GM18870 (cell line): ENCODE data around the gene SLC39A5.
"Not testable (repeated sequence)": the region's sequence is repeated elsewhere in the genome, so short reads cannot be mapped to it uniquely, and the experiment has no call there.

ENCODE experiments used
- ATAC-seq: cut with Tn5 transposase; IDR thresholded peaks from one replicate; pipeline ENCODE4 v1.9.1; 2021; ENCODE audit warnings: moderate library complexity; ENCODE audit not compliant: unreplicated experiment

Gene SLC39A5

GRCh38 chr12:56272468-56272867 is 42.6 kb downstream of the SLC39A5 start:
- not testable (repeated sequence) for ATAC-seq

GRCh38 chr12:56274299-56274698 is 44.4 kb downstream of the SLC39A5 start:
- no peak for ATAC-seq

GRCh38 chr12:56278905-56279304 is 49.1 kb downstream of the SLC39A5 start:
- ATAC-seq: no peak

- ATAC-seq: no peak
Measured at GRCh38 chr12:56280849-56281248, 51.0 kb downstream of the SLC39A5 start.

GRCh38 chr12:56282030-56282429 is 52.2 kb downstream of the SLC39A5 start:
- no peak for ATAC-seq

GRCh38 chr12:56282579-56282978 is 52.7 kb downstream of the SLC39A5 start:
- ATAC-seq: no peak

GRCh38 chr12:56284263-56284662 is 54.4 kb downstream of the SLC39A5 start:
- ATAC-seq: not testable (repeated sequence)

GRCh38 chr12:56286044-56286830 is 56.4 kb downstream of the SLC39A5 start:
- ATAC-seq: no peak
